Endothelial cell of umbilical vein (primary cell): ENCODE results near the gene FOXO6. TPM values are rescaled to one million over a fixed set of nuclear protein-coding genes. Genes with fewer than 3 reads are reported as not detected.

Experiments
- BruUV-seq: library from RNA; stranded (reverse); fragments of 400-500 nt; replicated peaks from 2 replicates; lab custom pipeline; 2021; lab: Mats Ljungman, UMichigan
- CTCF ChIA-PET: fragments of 300-600, 350-600 bp; sonication (Branson Sonifier 250); formaldehyde crosslinking; loops from one replicate; lab custom pipeline; 2021; ENCODE audit warnings: antibody characterized with exemption, inconsistent platforms; lab: Charles Lee
- POLR2A ChIA-PET: fragments of 300-600, 350-600 bp; sonication (Branson Sonifier 250); formaldehyde crosslinking; loops from one replicate; lab custom pipeline; 2021; ENCODE audit warnings: antibody characterized with exemption, inconsistent platforms; lab: Charles Lee
- DNase-seq: peaks from one replicate; pipeline ENCODE4 v3.0.0-alpha.2; 2011; ENCODE audit warnings: low read depth, low spot score
- FAIRE-seq: peaks from 2 replicates; lab custom pipeline; 2011; peaks lifted over from hg19 to GRCh38; lab: Jason Lieb, UNC
- H2AFZ ChIP-seq: 2 replicates; pipeline ENCODE4 v1.6.0; 2012; ENCODE audit warnings: low read depth, low read length, control low read depth, inconsistent platforms
- H3K27ac ChIP-seq: 2 replicates; pipeline ENCODE4 v1.5.1; 2011; ENCODE audit warnings: low read depth, mild to moderate bottlenecking, control low read depth, low read length, moderate library complexity; ENCODE audit not compliant: insufficient read depth
- H3K27me3 ChIP-seq, 2 experiments: 2 replicates each; pipeline versions ENCODE4 v1.6.0 to v1.6.1; 2011; ENCODE audit warnings: low read length in 2 of 2, mixed read lengths in 1 of 2; ENCODE audit not compliant: control insufficient read depth in 2 of 2, insufficient read depth in 2 of 2
- H3K36me3 ChIP-seq, 2 experiments: 2 replicates in 1 of 2; 3 replicates in 1 of 2; pipeline ENCODE4 v1.5.1; 2011; ENCODE audit warnings: low read length in 2 of 2, mild to moderate bottlenecking in 1 of 2, moderate library complexity in 1 of 2; ENCODE audit not compliant: control insufficient read depth in 2 of 2, insufficient read depth in 2 of 2; ENCODE audit errors: extremely low read depth in 1 of 2
- H3K4me1 ChIP-seq: 3 replicates; pipeline ENCODE4 v1.5.1; 2011; ENCODE audit warnings: mild to moderate bottlenecking, low read length; ENCODE audit not compliant: control insufficient read depth, insufficient read depth; ENCODE audit errors: extremely low read depth
- H3K4me2 ChIP-seq: 2 replicates; pipeline ENCODE4 v1.6.1; 2011; ENCODE audit warnings: low read length, control low read depth, mixed read lengths; ENCODE audit not compliant: insufficient read depth
- H3K4me3 ChIP-seq, 3 experiments: fragments of 200-600 bp in 1 of 3; sonication (generic), shearing (Covaris generic) in 1 of 3; replicated peaks in 1 of 3; 2 replicates each; pipeline ENCODE4 v1.5.1; 2011 to 2016; ENCODE audit warnings: control low read depth in 3 of 3, low read length in 3 of 3, mild to moderate bottlenecking in 2 of 3, inconsistent platforms in 1 of 3, low read depth in 1 of 3, moderate library complexity in 1 of 3; ENCODE audit not compliant: insufficient read depth in 1 of 3
- H3K79me2 ChIP-seq: 2 replicates; pipeline ENCODE4 v1.6.0; 2012; ENCODE audit warnings: low read length, inconsistent platforms; ENCODE audit not compliant: control insufficient read depth, insufficient read depth
- H3K9ac ChIP-seq: replicated peaks from 2 replicates; pipeline ENCODE3; 2011; ENCODE audit warnings: low read length, control low read depth; ENCODE audit not compliant: insufficient read depth; ENCODE audit errors: extremely low read depth
- H3K9me1 ChIP-seq: replicated peaks from 3 replicates; pipeline ENCODE4 v1.6.0; 2011; ENCODE audit warnings: mild to moderate bottlenecking, low read length; ENCODE audit not compliant: control insufficient read depth, insufficient read depth; ENCODE audit errors: extremely low read depth
- H3K9me3 ChIP-seq: replicated peaks from 2 replicates; pipeline ENCODE4 v1.5.1; 2012; ENCODE audit warnings: low read length, inconsistent platforms; ENCODE audit not compliant: control insufficient read depth, insufficient read depth
- H4K20me1 ChIP-seq: replicated peaks from 2 replicates; pipeline ENCODE3; 2011; ENCODE audit warnings: mild to moderate bottlenecking, low read length; ENCODE audit not compliant: control insufficient read depth, insufficient read depth; ENCODE audit errors: extremely low read depth
- CTCF ChIP-seq, 2 donors: IDR thresholded peaks; 1 replicate in 1 of 2; 2 replicates in 1 of 2; pipeline ENCODE4 v1.5.1; 2011; ENCODE audit warnings: low read length in 2 of 2, mild to moderate bottlenecking in 2 of 2, moderate library complexity in 2 of 2, control low read depth in 1 of 2, inconsistent platforms in 1 of 2, low read depth in 1 of 2; ENCODE audit not compliant: insufficient read depth in 1 of 2; ENCODE audit errors: extremely low read depth in 1 of 2
- EZH2 ChIP-seq: IDR thresholded peaks from 2 replicates; pipeline ENCODE4 v1.6.1; 2012; ENCODE audit warnings: borderline replicate concordance, low read depth, mild to moderate bottlenecking, moderate library complexity, low read length, inconsistent platforms; ENCODE audit not compliant: severe bottlenecking
- FOS ChIP-seq: IDR thresholded peaks from 2 replicates; pipeline ENCODE4 v1.6.1; 2011; ENCODE audit warnings: mild to moderate bottlenecking, low read length, moderate library complexity, borderline replicate concordance; ENCODE audit not compliant: insufficient read depth
- GATA2 ChIP-seq: IDR thresholded peaks from 2 replicates; pipeline ENCODE4 v1.7.0; 2011; ENCODE audit warnings: low read depth, mild to moderate bottlenecking, moderate library complexity, mixed read lengths, low read length; ENCODE audit not compliant: insufficient read length, insufficient read depth
- JUN ChIP-seq: IDR thresholded peaks from 2 replicates; pipeline ENCODE4 v1.6.1; 2011; ENCODE audit warnings: borderline replicate concordance, low read depth; ENCODE audit not compliant: insufficient read length, insufficient read depth
- MAX ChIP-seq: IDR thresholded peaks from 2 replicates; pipeline ENCODE4 v1.6.1; 2011; ENCODE audit not compliant: insufficient read depth, insufficient read length
- MYC ChIP-seq: IDR thresholded peaks from one replicate; pipeline ENCODE4 v1.6.1; 2011; ENCODE audit warnings: mild to moderate bottlenecking, low read depth, low read length
- POLR2A ChIP-seq: IDR thresholded peaks from 2 replicates; pipeline ENCODE4 v1.6.1; 2012; ENCODE audit warnings: low read depth, mild to moderate bottlenecking, control low read depth, low read length
- POLR2AphosphoS5 ChIP-seq: IDR thresholded peaks from 2 replicates; pipeline ENCODE4 v1.6.1; 2012; ENCODE audit warnings: low read depth, mild to moderate bottlenecking, control low read depth, low read length, moderate library complexity; ENCODE audit not compliant: insufficient read depth
- dilution Hi-C: fragments of 300-500 bp; cut with MboI; formaldehyde crosslinking; loops from one replicate; pipeline ENCODE4 v1.15.0; 2019; ENCODE audit warnings: low sequenced_read_pairs; ENCODE audit not compliant: extremely low pct_ligation_motif_present
- intact Hi-C: fragments of 100-400 bp; cut with micrococcal nuclease; formaldehyde crosslinking; loops from one replicate; pipeline ENCODE4 v1.10.0; 2022
- polyA plus RNA-seq, 4 experiments: library from polyadenylated mRNA; depleted of rRNA in 3 of 4; stranded (reverse) in 3 of 4; unstranded in 1 of 4; fragments of >200 nt; gene quantifications; 2 replicates each; pipeline versions ENCODE4 v1.2.1 to v1.2.3, GENCODE V29; 2011 to 2012; ENCODE audit warnings: missing spikeins in 1 of 4
- total RNA-seq: library from RNA; stranded (reverse); gene quantifications from 2 replicates; pipeline ENCODE4 v1.2.3, GENCODE V29; 2021

Gene FOXO6
- total and polyA plus RNA-seq, 2 donors (not counting 3 experiments of a cell fraction or from before 2014, with no cell fraction given), result 0.04 to 0.38 TPM

- Histone ChIP-seq H3K79me2 (no peaks in the 10 kb centered on the region), H3K27me3 (peaks cover 6 to 17% of the 10 kb centered on the region in 2 experiments), H3K4me2 (peak overlapping the region; percentile 59), H4K20me1 (no peaks in the 10 kb centered on the region), H2AFZ (peak overlapping the region; percentile 78), H3K4me1 (peaks cover 2% of the 10 kb centered on the region), H3K4me3 (peak overlapping the region; percentile 25 to 38 (median 35)), H3K9me3 (no peaks in the 10 kb centered on the region), H3K27ac (peak overlapping the region; percentile 64), H3K36me3 (no peaks in the 10 kb centered on the region), H3K9ac (peak overlapping the region; percentile 58), H3K9me1 (no peaks in the 10 kb centered on the region)
- DNase-seq, result peak; percentile 17
- dilution Hi-C loops (no loop called here), intact Hi-C loops (loop anchor here (1.0 kb wide), 1 partner anchor 21 kb away; the partner anchor contains the start of gene FOXO6)
- ChIA-PET CTCF (interaction anchor here (0.6 to 1.9 kb wide), 9 partner anchors 9 to 99 kb away, joined by 3 to 9 read pairs (median 4); partner anchors contain the start of gene FOXO6), POLR2A (no interaction called here)
- TF ChIP-seq POLR2AphosphoS5 (peak; percentile 56), EZH2 (peak; percentile 5), POLR2A (peak; percentile 37), GATA2 (no peak)
- no peak for FAIRE-seq
- BruUV-seq, result no TSS peak
Measured at GRCh38 chr1:41381692-41382479, 20.7 kb downstream of the FOXO6 start.

- intact Hi-C loops, result loop anchor here (1.0 kb wide), 2 partner anchors 21 to 35 kb away; partner anchors contain the start of gene FOXO6
- peak overlapping the region; percentile 58 for H3K9ac ChIP-seq
- POLR2A ChIA-PET, result no interaction called here
- FAIRE-seq (peak; percentile 56), DNase-seq (peak; percentile 49)
- H3K4me3 ChIP-seq, result peak overlapping the region; percentile 15 to 40 (median 38)
- H2AFZ ChIP-seq, result peak overlapping the region; percentile 72
- no peaks in the 10 kb centered on the region for H4K20me1 ChIP-seq
- peaks cover 2% of the 10 kb centered on the region for H3K4me1 ChIP-seq
- peak overlapping the region; percentile 64 for H3K27ac ChIP-seq
- dilution Hi-C loops, result no loop called here
- H3K9me1 ChIP-seq, result no peaks in the 10 kb centered on the region
- BruUV-seq, result no TSS peak
- H3K36me3 ChIP-seq, result no peaks in the 10 kb centered on the region
- CTCF ChIA-PET, result interaction anchor here (1.1 to 1.9 kb wide), 7 partner anchors 8 to 100 kb away, joined by 3 to 9 read pairs (median 4); partner anchors contain the start of gene FOXO6
- TF ChIP-seq MYC (no peak), GATA2 (no peak), FOS (no peak), POLR2AphosphoS5 (no peak), MAX (no peak), JUN (no peak), CTCF (IDR thresholded peaks at IDR 0.05; ENCODE audit: extremely low read depth in 1 of 2, insufficient read depth in 1 of 2, low read depth in 1 of 2, low read length in 2 of 2) (no peak), EZH2 (no peak), POLR2A (no peak)
- peak overlapping the region; percentile 59 for H3K4me2 ChIP-seq
- no peaks in the 10 kb centered on the region for H3K9me3 ChIP-seq
- peaks cover 6 to 17% of the 10 kb centered on the region in 2 experiments for H3K27me3 ChIP-seq
- no peaks in the 10 kb centered on the region for H3K79me2 ChIP-seq
Measured at GRCh38 chr1:41382480-41383090, 21.4 kb downstream of the FOXO6 start.
